ENCODE measurements around the gene EDDM3A. TPM values are rescaled to one million over a fixed set of nuclear protein-coding genes. Genes with fewer than 3 reads are reported as not detected.

The EDDM3A gene
- total RNA-seq, 1 experiment from 2014 or later, result not detected

- H3F3A ChIP-seq (ENCODE audit: insufficient read depth, low read depth), result no peaks in the 10 kb centered on the region
- H3K4me3 ChIP-seq, result no peak overlapping the region
- ChIA-PET CTCF (no interaction called here), POLR2A (ENCODE audit: unreplicated experiment) (no interaction called here)
- no peak overlapping the region for H2AFZ ChIP-seq
- H3K4me1 ChIP-seq (replicated peaks; ENCODE audit: insufficient read depth), result no peaks in the 10 kb centered on the region
- no peak overlapping the region for H3K4me2 ChIP-seq
- no peaks in the 10 kb centered on the region for H3K27me3 ChIP-seq (ENCODE audit: insufficient read depth, low read depth)
- DNase-seq, result no peak
- H3K27ac ChIP-seq, result no peak overlapping the region
- H3K79me2 ChIP-seq (ENCODE audit: low read depth), result no peaks in the 10 kb centered on the region
- H4K20me1 ChIP-seq (ENCODE audit: insufficient read depth), result no peaks in the 10 kb centered on the region
- no peaks in the 10 kb centered on the region for H3K9me3 ChIP-seq (ENCODE audit: insufficient read depth, low read depth)
- BruUV-seq (replicated peaks), result no TSS peak
- TF ChIP-seq CTCF (conservative IDR thresholded peaks at IDR 0.05), result no peak
- no peak for TF ChIP-seq EZH2 (IDR thresholded peaks at IDR 0.05; ENCODE audit: low read depth)
- no peaks in the 10 kb centered on the region for H3K9me2 ChIP-seq (ENCODE audit: insufficient read depth)
- no peaks in the 10 kb centered on the region for H3K36me3 ChIP-seq (ENCODE audit: low read depth)
- intact Hi-C loops (cut with micrococcal nuclease; ENCODE audit: unreplicated experiment), result no loop called here
Observed at GRCh38 chr14:20772650-20773049, 27.0 kb downstream of the EDDM3A start.

GRCh38 chr14:20774258-20774824, 28.7 kb downstream of the EDDM3A start:
- Histone ChIP-seq H3F3A (ENCODE audit: insufficient read depth, low read depth) (no peaks in the 10 kb centered on the region), H3K27ac (no peak overlapping the region), H3K36me3 (ENCODE audit: low read depth) (no peaks in the 10 kb centered on the region), H3K4me3 (no peak overlapping the region), H3K4me2 (no peak overlapping the region), H2AFZ (no peak overlapping the region), H3K4me1 (replicated peaks; ENCODE audit: insufficient read depth) (no peaks in the 10 kb centered on the region), H3K27me3 (ENCODE audit: insufficient read depth, low read depth) (no peaks in the 10 kb centered on the region), H3K9me3 (ENCODE audit: insufficient read depth, low read depth) (no peaks in the 10 kb centered on the region), H3K9me2 (ENCODE audit: insufficient read depth) (no peaks in the 10 kb centered on the region), H4K20me1 (ENCODE audit: insufficient read depth) (no peaks in the 10 kb centered on the region), H3K79me2 (ENCODE audit: low read depth) (no peaks in the 10 kb centered on the region)
- TF ChIP-seq CTCF (conservative IDR thresholded peaks at IDR 0.05) (no peak), EZH2 (IDR thresholded peaks at IDR 0.05; ENCODE audit: low read depth) (no peak)
- no TSS peak for BruUV-seq (replicated peaks)
- CTCF ChIA-PET, result no interaction called here
- no peak for DNase-seq
- intact Hi-C loops (cut with micrococcal nuclease; ENCODE audit: unreplicated experiment), result no loop called here
- POLR2A ChIA-PET (ENCODE audit: unreplicated experiment), result no interaction called here

GRCh38 chr14:20775043-20775442, 29.4 kb downstream of the EDDM3A start:
- Histone ChIP-seq H3K9me2 (ENCODE audit: insufficient read depth) (no peaks in the 10 kb centered on the region), H3K4me1 (replicated peaks; ENCODE audit: insufficient read depth) (no peaks in the 10 kb centered on the region), H3K4me3 (no peak overlapping the region), H3K36me3 (ENCODE audit: low read depth) (no peaks in the 10 kb centered on the region), H3K9me3 (ENCODE audit: insufficient read depth, low read depth) (no peaks in the 10 kb centered on the region), H3F3A (ENCODE audit: insufficient read depth, low read depth) (no peaks in the 10 kb centered on the region), H3K4me2 (no peak overlapping the region), H2AFZ (no peak overlapping the region), H3K27ac (no peak overlapping the region), H3K27me3 (ENCODE audit: insufficient read depth, low read depth) (no peaks in the 10 kb centered on the region), H3K79me2 (ENCODE audit: low read depth) (no peaks in the 10 kb centered on the region), H4K20me1 (ENCODE audit: insufficient read depth) (no peaks in the 10 kb centered on the region)
- ChIA-PET POLR2A (ENCODE audit: unreplicated experiment) (no interaction called here), CTCF (no interaction called here)
- no peak for DNase-seq
- TF ChIP-seq CTCF (conservative IDR thresholded peaks at IDR 0.05) (no peak), EZH2 (IDR thresholded peaks at IDR 0.05; ENCODE audit: low read depth) (no peak)
- intact Hi-C loops (cut with micrococcal nuclease; ENCODE audit: unreplicated experiment), result no loop called here
- no TSS peak for BruUV-seq (replicated peaks)

Measured in PC-9 (cell line).